Heart left ventricle (tissue), 13 donors: Measurements from ENCODE around the gene CNTFR.

Source experiments
- POLR2A ChIP-seq, 2 donors: fragments of 450-650 bp; IDR thresholded peaks; one replicate each; pipeline ENCODE4 v1.6.1; 2017; ENCODE audit warnings: antibody characterized with exemption in 2 of 2, mild to moderate bottlenecking in 2 of 2, moderate library complexity in 2 of 2
- TF ChIP-seq, protein P1 (sequence below), 12 donors: fragments of 200-600 bp; sonication (generic) in 4 of 12; IDR thresholded peaks; one replicate each; pipeline versions ENCODE4 v1.5.0 to v1.8.0; 2018 to 2022; ENCODE audit warnings: antibody characterized with exemption in 12 of 12, mild to moderate bottlenecking in 5 of 12
- donor health status: ischemic (EF 13 %, LVEDD 7.1; RV severe dilation, severe dysfunction).
- donor health status: DM: no; HTN: yes; CAD: no.
- donor health status: DM: no; HTN: no; CAD: no.
- donor health status: ischemic (EF 25% LVEDD 6.9; RV normal size, moderate dysfunction).
- donor health status: ischemic (EF 25% LVEDD 5.7; RV mildly dilated, moderate dysfunction).
- donor health status: ischemic (EF 35%, LVEDD 5.7; RV mildly dilated, moderate dysfunction).
- donor health status: nonischemic (EF 11% LVEDD 7.7; RV severe dilation, severe dysfunction).
- donor health status: DM: yes; HTN: yes; CAD: no.
- donor health status: PGD.
- donor health status: ischemic (EF 29% LVEDD 5.4; RV normal size, mild dysfunction).
- donor health status: nonischemic (EF 23%, LVEDD 6.1; RV moderate dilation, normal function).

DNA sequence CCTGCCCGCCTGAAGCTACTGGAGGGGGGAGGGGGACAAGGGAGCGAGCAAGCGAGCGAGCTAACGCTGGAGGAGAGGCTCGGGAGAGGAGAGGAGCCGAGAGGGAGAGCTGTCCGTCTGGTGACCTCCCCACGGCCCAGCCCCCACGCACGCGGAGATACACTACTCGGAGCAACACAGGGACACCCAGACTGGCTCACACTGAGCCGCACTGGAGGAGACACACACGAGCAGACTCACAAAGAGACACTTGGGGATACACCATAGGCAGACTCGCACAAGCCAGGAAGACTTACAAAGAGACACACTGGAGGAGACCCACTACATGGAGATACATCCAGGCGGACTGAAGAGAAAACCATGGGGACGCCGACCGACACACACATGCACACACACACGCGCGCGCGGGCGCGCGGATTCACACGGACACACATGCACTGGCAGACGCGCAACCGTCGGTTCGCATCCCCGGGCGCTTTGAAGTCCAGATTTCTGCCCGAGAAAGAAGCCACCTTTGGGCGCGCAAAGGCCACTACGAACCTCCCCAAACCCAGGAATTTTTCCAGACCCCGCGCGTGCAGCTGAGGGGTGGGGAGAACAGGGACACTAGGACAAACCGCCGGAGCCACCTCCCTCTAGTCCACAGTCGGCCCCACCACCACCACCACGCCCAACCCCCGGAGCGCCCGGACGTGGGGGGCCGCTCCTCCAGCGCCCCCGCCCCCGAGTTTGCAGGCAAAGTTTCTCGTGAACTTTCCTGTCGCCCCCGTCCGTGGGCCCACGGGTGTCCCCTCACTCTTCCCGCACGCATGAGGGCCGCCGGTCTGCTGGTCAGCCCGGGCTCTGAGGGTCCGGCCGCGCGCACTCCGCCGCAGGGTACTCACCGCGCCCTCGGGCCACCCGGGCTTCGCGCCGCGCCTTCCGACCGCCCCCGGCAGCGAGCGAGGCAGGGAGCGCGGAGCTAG, 571 bp downstream of the CNTFR start:
- TF ChIP-seq, protein P1, sequence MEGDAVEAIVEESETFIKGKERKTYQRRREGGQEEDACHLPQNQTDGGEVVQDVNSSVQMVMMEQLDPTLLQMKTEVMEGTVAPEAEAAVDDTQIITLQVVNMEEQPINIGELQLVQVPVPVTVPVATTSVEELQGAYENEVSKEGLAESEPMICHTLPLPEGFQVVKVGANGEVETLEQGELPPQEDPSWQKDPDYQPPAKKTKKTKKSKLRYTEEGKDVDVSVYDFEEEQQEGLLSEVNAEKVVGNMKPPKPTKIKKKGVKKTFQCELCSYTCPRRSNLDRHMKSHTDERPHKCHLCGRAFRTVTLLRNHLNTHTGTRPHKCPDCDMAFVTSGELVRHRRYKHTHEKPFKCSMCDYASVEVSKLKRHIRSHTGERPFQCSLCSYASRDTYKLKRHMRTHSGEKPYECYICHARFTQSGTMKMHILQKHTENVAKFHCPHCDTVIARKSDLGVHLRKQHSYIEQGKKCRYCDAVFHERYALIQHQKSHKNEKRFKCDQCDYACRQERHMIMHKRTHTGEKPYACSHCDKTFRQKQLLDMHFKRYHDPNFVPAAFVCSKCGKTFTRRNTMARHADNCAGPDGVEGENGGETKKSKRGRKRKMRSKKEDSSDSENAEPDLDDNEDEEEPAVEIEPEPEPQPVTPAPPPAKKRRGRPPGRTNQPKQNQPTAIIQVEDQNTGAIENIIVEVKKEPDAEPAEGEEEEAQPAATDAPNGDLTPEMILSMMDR (IDR thresholded peaks at IDR 0.05): no peak
- TF ChIP-seq POLR2A (IDR thresholded peaks at IDR 0.05): no peak
